ENCODE measurements around the gene PPP2R3A. TPM values are rescaled to one million over a fixed set of nuclear protein-coding genes. Genes with fewer than 3 reads are reported as not detected.

The PPP2R3A gene
- total and polyA plus RNA-seq, 9 of the 15 experiments (the other 6 are each of a cell fraction or from before 2014, with no cell fraction given): 0.10 to 0.50 (median 0.24) TPM

DNA sequence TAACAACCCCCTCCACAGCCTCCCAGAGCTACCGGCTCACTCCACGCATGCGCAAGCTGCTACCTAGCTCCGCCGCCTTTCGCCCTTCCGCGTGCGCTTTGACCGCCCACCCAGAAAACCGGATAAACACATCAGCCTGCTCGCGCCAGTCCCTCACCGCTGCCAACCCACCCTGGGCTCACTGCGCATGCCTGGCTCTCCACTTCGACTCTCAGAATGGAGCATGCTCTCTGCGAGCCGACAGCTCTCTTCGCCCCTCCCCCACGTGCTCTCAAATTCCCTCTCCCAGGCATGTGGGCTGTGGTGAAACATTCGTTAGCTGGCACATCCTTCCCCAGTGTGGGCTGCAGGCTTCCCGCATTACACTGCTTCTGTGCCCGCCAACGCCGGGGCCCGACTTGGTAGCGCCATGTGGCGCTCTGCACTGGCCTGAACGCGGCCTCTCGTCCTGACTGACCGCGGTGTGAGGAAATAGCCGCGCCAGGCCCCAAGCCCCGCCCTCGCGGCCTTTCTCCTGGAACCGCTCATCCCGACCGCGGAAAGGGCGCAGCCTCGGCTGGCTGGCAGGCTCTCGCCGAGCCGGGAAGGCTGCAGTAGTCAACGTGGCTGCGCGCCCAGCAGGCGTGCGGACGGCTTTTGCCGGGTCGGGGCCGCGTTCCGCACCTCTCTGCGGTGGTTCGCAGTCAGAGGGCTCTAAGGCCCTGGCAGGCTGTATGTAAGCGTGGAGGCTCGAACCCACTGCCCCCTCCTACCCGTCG is 231.1 kb downstream of the PPP2R3A start (continued):
- peak; percentile 39 for TF ChIP-seq CREM (IDR thresholded peaks at IDR 0.05; ENCODE audit: low read depth)
- no peak for TF ChIP-seq ZNF384 (IDR thresholded peaks at IDR 0.05; ENCODE audit: low read depth, low read length)
- no peak for TF ChIP-seq PHB (CRISPR knock-in tag; IDR thresholded peaks at IDR 0.05)
- TF ChIP-seq, protein P1, sequence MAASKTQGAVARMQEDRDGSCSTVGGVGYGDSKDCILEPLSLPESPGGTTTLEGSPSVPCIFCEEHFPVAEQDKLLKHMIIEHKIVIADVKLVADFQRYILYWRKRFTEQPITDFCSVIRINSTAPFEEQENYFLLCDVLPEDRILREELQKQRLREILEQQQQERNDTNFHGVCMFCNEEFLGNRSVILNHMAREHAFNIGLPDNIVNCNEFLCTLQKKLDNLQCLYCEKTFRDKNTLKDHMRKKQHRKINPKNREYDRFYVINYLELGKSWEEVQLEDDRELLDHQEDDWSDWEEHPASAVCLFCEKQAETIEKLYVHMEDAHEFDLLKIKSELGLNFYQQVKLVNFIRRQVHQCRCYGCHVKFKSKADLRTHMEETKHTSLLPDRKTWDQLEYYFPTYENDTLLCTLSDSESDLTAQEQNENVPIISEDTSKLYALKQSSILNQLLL (CRISPR knock-in tag; IDR thresholded peaks at IDR 0.05; ENCODE audit: borderline replicate concordance): no peak
- TF ChIP-seq PCBP1 (IDR thresholded peaks at IDR 0.05; ENCODE audit: low read depth, low read length, poor library complexity, severe bottlenecking): peak; percentile 7
- TF ChIP-seq, protein P2, sequence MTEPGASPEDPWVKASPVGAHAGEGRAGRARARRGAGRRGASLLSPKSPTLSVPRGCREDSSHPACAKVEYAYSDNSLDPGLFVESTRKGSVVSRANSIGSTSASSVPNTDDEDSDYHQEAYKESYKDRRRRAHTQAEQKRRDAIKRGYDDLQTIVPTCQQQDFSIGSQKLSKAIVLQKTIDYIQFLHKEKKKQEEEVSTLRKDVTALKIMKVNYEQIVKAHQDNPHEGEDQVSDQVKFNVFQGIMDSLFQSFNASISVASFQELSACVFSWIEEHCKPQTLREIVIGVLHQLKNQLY (CRISPR knock-in tag; conservative IDR thresholded peaks at IDR 0.05): peak in 1 of 2 experiments; percentile 76; a peak in 1 of 4 replicates
- TF ChIP-seq GABPB2 (CRISPR knock-in tag; conservative IDR thresholded peaks at IDR 0.05): no peak
- peak in 1 of 2 experiments; percentile 68; a peak in 3 of 4 replicates for TF ChIP-seq TRIM24 (IDR thresholded peaks at IDR 0.05)
- no peak for TF ChIP-seq ZNF551 (CRISPR knock-in tag; IDR thresholded peaks at IDR 0.05)
- TF ChIP-seq, protein P3, sequence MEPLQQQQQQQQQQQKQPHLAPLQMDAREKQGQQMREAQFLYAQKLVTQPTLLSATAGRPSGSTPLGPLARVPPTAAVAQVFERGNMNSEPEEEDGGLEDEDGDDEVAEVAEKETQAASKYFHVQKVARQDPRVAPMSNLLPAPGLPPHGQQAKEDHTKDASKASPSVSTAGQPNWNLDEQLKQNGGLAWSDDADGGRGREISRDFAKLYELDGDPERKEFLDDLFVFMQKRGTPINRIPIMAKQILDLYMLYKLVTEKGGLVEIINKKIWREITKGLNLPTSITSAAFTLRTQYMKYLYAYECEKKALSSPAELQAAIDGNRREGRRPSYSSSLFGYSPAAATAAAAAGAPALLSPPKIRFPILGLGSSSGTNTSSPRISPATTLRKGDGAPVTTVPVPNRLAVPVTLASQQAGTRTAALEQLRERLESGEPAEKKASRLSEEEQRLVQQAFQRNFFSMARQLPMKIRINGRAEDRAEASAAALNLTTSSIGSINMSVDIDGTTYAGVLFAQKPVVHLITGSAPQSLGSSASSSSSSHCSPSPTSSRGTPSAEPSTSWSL (CRISPR knock-in tag; IDR thresholded peaks at IDR 0.05; ENCODE audit: borderline replicate concordance): no peak
- TF ChIP-seq, protein P4, sequence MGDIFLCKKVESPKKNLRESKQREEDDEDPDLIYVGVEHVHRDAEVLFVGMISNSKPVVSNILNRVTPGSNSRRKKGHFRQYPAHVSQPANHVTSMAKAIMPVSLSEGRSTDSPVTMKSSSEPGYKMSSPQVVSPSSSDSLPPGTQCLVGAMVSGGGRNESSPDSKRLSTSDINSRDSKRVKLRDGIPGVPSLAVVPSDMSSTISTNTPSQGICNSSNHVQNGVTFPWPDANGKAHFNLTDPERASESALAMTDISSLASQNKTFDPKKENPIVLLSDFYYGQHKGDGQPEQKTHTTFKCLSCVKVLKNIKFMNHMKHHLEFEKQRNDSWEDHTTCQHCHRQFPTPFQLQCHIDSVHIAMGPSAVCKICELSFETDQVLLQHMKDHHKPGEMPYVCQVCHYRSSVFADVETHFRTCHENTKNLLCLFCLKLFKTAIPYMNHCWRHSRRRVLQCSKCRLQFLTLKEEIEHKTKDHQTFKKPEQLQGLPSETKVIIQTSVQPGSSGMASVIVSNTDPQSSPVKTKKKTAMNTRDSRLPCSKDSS (IDR thresholded peaks at IDR 0.05; ENCODE audit: low read depth, partially characterized antibody): no peak
- peak; percentile 98 for TF ChIP-seq ZFX (CRISPR knock-in tag; IDR thresholded peaks at IDR 0.05)
- no peak for TF ChIP-seq FOS (IDR thresholded peaks at IDR 0.05; ENCODE audit: extremely low read depth, insufficient read length)
- TF ChIP-seq, protein P5, sequence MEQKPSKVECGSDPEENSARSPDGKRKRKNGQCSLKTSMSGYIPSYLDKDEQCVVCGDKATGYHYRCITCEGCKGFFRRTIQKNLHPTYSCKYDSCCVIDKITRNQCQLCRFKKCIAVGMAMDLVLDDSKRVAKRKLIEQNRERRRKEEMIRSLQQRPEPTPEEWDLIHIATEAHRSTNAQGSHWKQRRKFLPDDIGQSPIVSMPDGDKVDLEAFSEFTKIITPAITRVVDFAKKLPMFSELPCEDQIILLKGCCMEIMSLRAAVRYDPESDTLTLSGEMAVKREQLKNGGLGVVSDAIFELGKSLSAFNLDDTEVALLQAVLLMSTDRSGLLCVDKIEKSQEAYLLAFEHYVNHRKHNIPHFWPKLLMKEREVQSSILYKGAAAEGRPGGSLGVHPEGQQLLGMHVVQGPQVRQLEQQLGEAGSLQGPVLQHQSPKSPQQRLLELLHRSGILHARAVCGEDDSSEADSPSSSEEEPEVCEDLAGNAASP (IDR thresholded peaks at IDR 0.05): no peak
- TF ChIP-seq RFX7 (CRISPR knock-in tag; IDR thresholded peaks at IDR 0.05): no peak
- no peak for TF ChIP-seq SAFB2 (IDR thresholded peaks at IDR 0.05; ENCODE audit: borderline replicate concordance, low read depth, low read length, severe bottlenecking)
- TF ChIP-seq ZNF263 (CRISPR knock-in tag; IDR thresholded peaks at IDR 0.05; ENCODE audit: borderline replicate concordance): no peak; the same call in 1 of the 2 replicates
- no peak for TF ChIP-seq HDAC3 (IDR thresholded peaks at IDR 0.05; ENCODE audit: borderline replicate concordance, partially characterized antibody)
- TF ChIP-seq NFATC3 (IDR thresholded peaks at IDR 0.05): no peak
- no peak for TF ChIP-seq ZNF134 (CRISPR knock-in tag; conservative IDR thresholded peaks at IDR 0.05)
- no peak for TF ChIP-seq SRSF1 (IDR thresholded peaks at IDR 0.05; ENCODE audit: low read depth, low read length)
- TF ChIP-seq ZNF217 (CRISPR knock-in tag; IDR thresholded peaks at IDR 0.05): no peak; the same call in 1 of the 2 replicates
- no peak for TF ChIP-seq ZNF3 (CRISPR knock-in tag; IDR thresholded peaks at IDR 0.05)

All from K562 (cell line).